GM23248 (cell line): Measurements from ENCODE around the gene ZNF750. TPM values are rescaled to one million over a fixed set of nuclear protein-coding genes. Genes with fewer than 3 reads are reported as not detected.

Experiments used
- DNase-seq: peaks from one replicate; pipeline ENCODE4 v3.0.0-alpha.2; 2015
- H2AFZ ChIP-seq: fragments of 200-600 bp; sonication (generic); 2 replicates; pipeline ENCODE4 v1.6.1; 2016; ENCODE audit warnings: antibody characterized with exemption
- H3F3A ChIP-seq: fragments of 200-600 bp; sonication (generic); 2 replicates; pipeline ENCODE4 v1.6.1; 2016; ENCODE audit warnings: mild to moderate bottlenecking, antibody characterized with exemption, mixed run types; ENCODE audit not compliant: insufficient read depth
- H3K27ac ChIP-seq: fragments of 200-600 bp; sonication (generic); 2 replicates; pipeline ENCODE4 v1.5.1; 2016; ENCODE audit warnings: mild to moderate bottlenecking
- H3K27me3 ChIP-seq: fragments of 200-600 bp; sonication (generic); replicated peaks from 2 replicates; pipeline ENCODE4 v1.6.1; 2016; ENCODE audit warnings: mild to moderate bottlenecking; ENCODE audit not compliant: insufficient read depth
- H3K36me3 ChIP-seq: fragments of 200-600 bp; sonication (generic); 2 replicates; pipeline ENCODE4 v1.6.1; 2016; ENCODE audit warnings: low read depth, mild to moderate bottlenecking
- H3K4me1 ChIP-seq: fragments of 200-600 bp; sonication (generic); 2 replicates; pipeline ENCODE4 v1.6.1; 2016; ENCODE audit warnings: mild to moderate bottlenecking; ENCODE audit not compliant: insufficient read depth
- H3K4me2 ChIP-seq: fragments of 200-600 bp; sonication (generic); one replicate; pipeline ENCODE4 v1.6.1; 2016; ENCODE audit warnings: mild to moderate bottlenecking; ENCODE audit not compliant: unreplicated experiment
- H3K4me3 ChIP-seq: fragments of 200-600 bp; sonication (generic); 2 replicates; pipeline ENCODE4 v1.5.1; 2016; ENCODE audit warnings: mild to moderate bottlenecking
- H3K79me2 ChIP-seq: fragments of 200-600 bp; sonication (generic); 2 replicates; pipeline ENCODE4 v1.6.1; 2016; ENCODE audit warnings: mild to moderate bottlenecking; ENCODE audit not compliant: insufficient read depth
- H3K9ac ChIP-seq: fragments of 200-600 bp; sonication (generic); 2 replicates; pipeline ENCODE4 v1.6.1; 2016; ENCODE audit warnings: mild to moderate bottlenecking
- H3K9me2 ChIP-seq: fragments of 200-600 bp; sonication (generic); 2 replicates; pipeline ENCODE4 v1.6.1; 2016; ENCODE audit warnings: mixed run types, mild to moderate bottlenecking, moderate library complexity; ENCODE audit not compliant: insufficient read depth
- H3K9me3 ChIP-seq: fragments of 200-600 bp; sonication (generic); one replicate; pipeline ENCODE4 v1.6.1; 2017; ENCODE audit warnings: low read depth
- H4K20me1 ChIP-seq: fragments of 200-600 bp; sonication (generic); 2 replicates; pipeline ENCODE4 v1.6.0; 2016; ENCODE audit not compliant: insufficient read depth
- EZH2 ChIP-seq: fragments of 200-600 bp; sonication (generic); IDR thresholded peaks from 2 replicates; pipeline ENCODE4 v1.6.1; 2018; ENCODE audit warnings: antibody characterized with exemption, mild to moderate bottlenecking; ENCODE audit not compliant: insufficient read depth, poor library complexity, severe bottlenecking
- EZH2phosphoT487 ChIP-seq: fragments of 200-600 bp; sonication (generic); IDR thresholded peaks from 2 replicates; pipeline ENCODE4 v1.6.1; 2018; ENCODE audit warnings: antibody characterized with exemption, moderate library complexity, mild to moderate bottlenecking, low read depth; ENCODE audit not compliant: insufficient read depth
- WGBS, 2 experiments: methylation state at CpG; one replicate each; pipeline ENCODE4 v1.1.6; 2015 to 2017; ENCODE audit warnings: low lambda C conversion rate in 2 of 2, low coverage in 1 of 2; ENCODE audit errors: missing lambda C conversion rate in 2 of 2; 5-methylcytosine and 5-hydroxymethylcytosine counted together
- in situ Hi-C: fragments of 300-500 bp; cut with MboI; formaldehyde crosslinking; loops from 2 replicates; pipeline ENCODE4 v1.15.0; 2020
- polyA plus RNA-seq: library from polyadenylated mRNA; unstranded; fragments of >200 nt; fragmentation: Nextera tagmentation; extraction: Ambion mirVana; gene quantifications from 2 replicates; pipeline ENCODE4 v1.2.1, GENCODE V29; 2016
- total RNA-seq: library from RNA; depleted of rRNA; stranded (reverse); fragments of >200 nt; shearing (Covaris generic); gene quantifications from 2 replicates; pipeline ENCODE4 v1.2.3, GENCODE V29; 2014

ZNF750 gene
- total and polyA plus RNA-seq, 2 experiments from 2014 or later: 0.11 TPM; not detected in 1

- Histone ChIP-seq H3K9me3 (no peaks in the 10 kb centered on the region), H4K20me1 (no peaks in the 10 kb centered on the region), H3K4me1 (peaks cover 14% of the 10 kb centered on the region), H3F3A (no peaks in the 10 kb centered on the region), H3K79me2 (no peaks in the 10 kb centered on the region), H3K27ac (no peak overlapping the region), H3K9ac (no peak overlapping the region), H3K9me2 (no peaks in the 10 kb centered on the region), H3K4me3 (no peak overlapping the region), H3K27me3 (no peaks in the 10 kb centered on the region), H2AFZ (no peak overlapping the region), H3K36me3 (no peaks in the 10 kb centered on the region), H3K4me2 (peak overlapping the region; percentile 53)
- DNase-seq: peak; percentile 47
- WGBS, 2 experiments: 86 to 90% methylated on average over 15 to 23 of the region's 23 CpGs
- in situ Hi-C loops: no loop called here
- TF ChIP-seq EZH2phosphoT487: no peak
- no peak for TF ChIP-seq EZH2
Observed at GRCh38 chr17:82859431-82860403, 19.9 kb upstream of the ZNF750 start.

GRCh38 chr17:82858376-82859126, 18.7 kb upstream of the ZNF750 start:
- in situ Hi-C loops: no loop called here
- 94 to 95% methylated on average over 20 to 28 of the region's 28 CpGs for WGBS, 2 experiments
- no peak overlapping the region for H3K9ac ChIP-seq

GRCh38 chr17:82856361-82856760, 16.5 kb upstream of the ZNF750 start:
- Histone ChIP-seq H3F3A (no peaks in the 10 kb centered on the region), H2AFZ (no peak overlapping the region), H3K79me2 (no peaks in the 10 kb centered on the region), H3K27me3 (no peaks in the 10 kb centered on the region), H3K9me3 (no peaks in the 10 kb centered on the region), H3K4me2 (no peak overlapping the region), H3K36me3 (no peaks in the 10 kb centered on the region), H4K20me1 (no peaks in the 10 kb centered on the region), H3K27ac (no peak overlapping the region), H3K9ac (no peak overlapping the region), H3K9me2 (no peaks in the 10 kb centered on the region), H3K4me1 (peaks cover 6% of the 10 kb centered on the region), H3K4me3 (no peak overlapping the region)
- WGBS, 2 experiments: 90 to 91% methylated on average over 15 of the region's 15 CpGs
- no peak for DNase-seq
- no peak for TF ChIP-seq EZH2
- no peak for TF ChIP-seq EZH2phosphoT487
- in situ Hi-C loops: no loop called here

More at GRCh38 chr17:82858376-82859126, 18.7 kb upstream of the ZNF750 start:
- Histone ChIP-seq H3K9me3 (no peaks in the 10 kb centered on the region), H3K9me2 (no peaks in the 10 kb centered on the region), H3K79me2 (no peaks in the 10 kb centered on the region), H4K20me1 (no peaks in the 10 kb centered on the region), H3K4me3 (no peak overlapping the region), H3K27me3 (no peaks in the 10 kb centered on the region), H3K4me2 (no peak overlapping the region), H3K36me3 (no peaks in the 10 kb centered on the region), H2AFZ (no peak overlapping the region), H3K27ac (no peak overlapping the region), H3F3A (no peaks in the 10 kb centered on the region), H3K4me1 (peaks cover 6% of the 10 kb centered on the region)
- no peak for TF ChIP-seq EZH2phosphoT487
- TF ChIP-seq EZH2: no peak
- no peak for DNase-seq

- Histone ChIP-seq H3K4me2 (no peak overlapping the region), H3K9me2 (no peaks in the 10 kb centered on the region), H3K9me3 (no peaks in the 10 kb centered on the region), H3K27me3 (no peaks in the 10 kb centered on the region), H3F3A (no peaks in the 10 kb centered on the region), H3K36me3 (no peaks in the 10 kb centered on the region), H3K27ac (no peak overlapping the region), H3K9ac (no peak overlapping the region), H3K4me1 (no peaks in the 10 kb centered on the region), H2AFZ (no peak overlapping the region), H4K20me1 (no peaks in the 10 kb centered on the region), H3K4me3 (no peak overlapping the region), H3K79me2 (no peaks in the 10 kb centered on the region)
- no peak for DNase-seq
- WGBS, 2 experiments: 95% methylated on average over 11 of the region's 11 CpGs
- TF ChIP-seq EZH2phosphoT487: no peak
- no peak for TF ChIP-seq EZH2
- in situ Hi-C loops: no loop called here
Observed at GRCh38 chr17:82854226-82854625, 14.4 kb upstream of the ZNF750 start.
